HG02885 (cell line): ENCODE results near the gene TENM4.
"Not testable (repeated sequence)": the region's sequence is repeated elsewhere in the genome, so short reads cannot be mapped to it uniquely, and the experiment has no call there.

ENCODE experiments used
- ATAC-seq: cut with Tn5 transposase; IDR thresholded peaks from one replicate; pipeline ENCODE4 v1.9.1; 2021; ENCODE audit warnings: mild to moderate bottlenecking; ENCODE audit not compliant: unreplicated experiment, poor library complexity

Gene TENM4

DNA sequence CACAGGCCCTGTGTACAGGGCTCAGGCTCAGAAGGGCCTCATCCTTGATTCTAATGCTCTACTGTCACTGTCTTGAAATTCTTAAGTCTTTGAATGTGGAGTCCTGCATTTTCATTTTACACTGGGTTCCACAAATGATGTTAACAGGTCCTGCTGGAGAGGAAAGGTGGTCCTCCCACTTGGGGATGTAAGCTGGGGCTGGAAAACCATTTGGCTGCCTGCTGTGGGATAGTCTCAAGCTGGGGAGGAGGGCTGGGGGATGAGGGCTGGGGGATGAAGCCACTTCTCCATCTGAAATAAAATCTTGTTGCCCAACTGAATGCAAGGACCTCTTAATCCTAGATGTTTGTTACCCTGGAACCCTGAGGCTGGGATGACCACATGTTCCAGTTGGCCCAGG, 423.0 kb downstream of the TENM4 start:
- ATAC-seq = no peak

DNA sequence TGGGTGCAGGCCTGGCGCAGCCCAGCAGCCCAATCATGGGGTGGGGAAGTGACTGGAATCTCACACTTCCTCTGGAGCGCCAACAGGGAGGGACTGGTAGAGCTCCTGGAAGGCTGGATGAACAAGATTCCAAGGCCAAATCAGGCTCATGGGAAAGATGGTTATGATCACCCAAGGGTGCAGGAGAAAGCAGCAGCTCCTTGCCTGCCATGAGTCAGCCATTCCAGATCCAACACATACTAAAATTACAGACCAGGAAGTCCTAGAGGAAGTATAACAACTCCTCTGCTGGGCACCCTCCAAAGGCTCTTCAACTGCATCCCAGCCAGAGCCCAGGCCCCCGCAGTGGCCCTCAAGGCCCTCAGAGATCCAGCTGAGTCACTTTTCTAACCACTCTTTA, 427.3 kb downstream of the TENM4 start:
- ATAC-seq = no peak

DNA sequence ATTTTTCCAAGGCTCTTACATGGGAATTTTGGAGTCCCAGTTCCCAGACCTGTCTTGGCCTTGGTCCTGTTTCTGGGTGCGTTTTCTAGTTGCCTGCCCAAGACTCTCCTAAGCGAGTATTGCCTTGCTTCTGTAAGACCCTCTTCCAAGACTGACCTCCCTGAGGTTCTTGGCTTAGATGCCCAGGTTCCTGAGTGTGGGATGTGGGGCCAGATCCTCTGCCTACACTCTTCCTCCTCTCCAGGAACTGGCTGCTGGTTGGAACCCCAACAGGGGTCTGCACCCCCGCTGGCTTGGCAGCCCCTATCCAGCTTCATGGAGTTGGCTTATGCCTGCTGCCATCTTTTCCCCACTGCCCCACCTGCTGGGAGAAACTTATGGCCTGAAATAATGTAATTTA, 429.5 kb downstream of the TENM4 start:
- no peak for ATAC-seq

DNA sequence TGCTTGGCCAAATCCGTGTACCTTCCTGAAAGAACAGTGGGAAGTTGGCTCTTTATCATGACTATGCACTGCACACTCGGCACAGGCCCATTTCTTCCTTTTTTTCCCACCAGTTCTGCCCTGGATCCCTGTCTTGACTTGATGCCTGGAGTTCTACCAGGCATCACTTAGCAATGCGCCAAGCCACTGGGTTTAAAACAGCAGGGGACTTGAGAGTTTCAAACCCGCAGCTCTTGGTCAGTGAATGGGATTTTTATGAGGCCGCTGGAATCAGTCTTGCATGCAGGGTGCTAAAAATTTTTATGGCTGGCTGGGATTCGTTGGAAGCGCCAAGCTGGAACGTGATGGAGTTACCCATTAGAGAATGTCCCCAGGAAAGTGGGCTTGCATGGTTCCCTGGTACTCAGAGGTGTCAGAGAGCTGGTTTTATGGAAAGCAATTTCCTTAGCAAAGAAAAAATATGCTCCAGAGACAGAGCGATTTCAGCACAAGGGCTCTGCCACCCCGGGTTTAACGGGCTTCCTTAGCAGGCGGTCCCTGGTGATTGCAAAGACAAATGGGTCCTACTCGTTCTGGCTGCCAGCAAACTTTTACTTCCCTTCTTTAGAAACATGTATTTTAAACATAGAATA, 432.9 kb downstream of the TENM4 start:
- no peak for ATAC-seq

DNA sequence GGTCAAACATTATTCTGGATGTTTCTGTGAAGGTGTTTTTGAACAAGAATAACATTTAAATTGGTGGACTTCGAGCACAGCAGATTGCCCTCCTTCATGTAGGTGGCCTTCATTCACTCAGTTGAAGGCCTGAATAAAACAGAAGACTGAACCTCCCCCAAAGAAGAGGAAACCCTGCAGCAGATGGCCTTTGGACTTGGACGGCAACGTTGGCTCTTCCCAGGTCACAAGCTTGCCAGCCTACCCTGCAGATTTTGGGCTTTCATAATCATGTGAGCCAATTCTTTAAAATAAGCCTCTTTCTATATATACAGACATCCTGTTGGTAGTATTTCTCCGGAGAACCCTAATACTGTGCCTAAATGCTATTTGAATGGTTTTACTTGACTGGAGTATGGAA, 434.0 kb downstream of the TENM4 start:
- no peak for ATAC-seq

DNA sequence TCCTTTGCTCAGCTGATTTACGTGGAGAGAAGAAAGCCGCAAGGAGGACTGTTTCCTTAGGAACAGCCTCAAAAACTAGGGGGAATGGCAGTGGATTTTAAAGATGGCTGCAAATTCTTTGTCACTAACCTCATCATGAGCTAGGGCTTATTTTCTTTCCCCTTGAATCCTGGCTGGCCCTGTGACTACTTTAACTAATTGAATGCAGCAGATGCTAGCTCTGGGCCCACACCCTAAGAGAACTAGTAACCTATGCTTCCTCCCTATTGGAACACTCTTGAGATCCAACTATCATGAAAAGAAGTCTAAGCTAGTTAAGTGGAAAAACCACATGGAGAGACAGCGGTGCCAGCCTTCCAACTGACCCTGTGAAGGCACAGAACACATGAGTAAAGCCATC, 444.8 kb downstream of the TENM4 start:
- no peak for ATAC-seq

DNA sequence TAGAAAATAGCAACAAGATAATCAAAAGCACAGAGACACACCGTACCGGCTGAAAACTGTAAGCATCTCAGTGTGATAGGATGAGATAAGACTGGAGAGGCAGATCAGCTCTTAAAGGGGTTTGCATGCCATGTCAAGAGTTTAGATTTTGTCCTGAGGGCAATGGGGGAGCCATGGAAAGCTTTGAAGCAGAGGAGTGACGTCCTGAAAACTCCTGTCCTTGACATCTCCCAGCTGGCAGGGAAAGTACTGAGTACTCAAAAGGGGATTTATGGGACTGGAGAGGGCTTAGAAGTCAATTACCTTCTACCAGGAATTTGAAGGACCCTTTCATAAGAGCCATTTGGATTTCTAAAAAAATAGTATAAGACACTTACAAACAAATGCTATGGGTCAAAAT, 445.7 kb downstream of the TENM4 start:
- ATAC-seq = no peak

DNA sequence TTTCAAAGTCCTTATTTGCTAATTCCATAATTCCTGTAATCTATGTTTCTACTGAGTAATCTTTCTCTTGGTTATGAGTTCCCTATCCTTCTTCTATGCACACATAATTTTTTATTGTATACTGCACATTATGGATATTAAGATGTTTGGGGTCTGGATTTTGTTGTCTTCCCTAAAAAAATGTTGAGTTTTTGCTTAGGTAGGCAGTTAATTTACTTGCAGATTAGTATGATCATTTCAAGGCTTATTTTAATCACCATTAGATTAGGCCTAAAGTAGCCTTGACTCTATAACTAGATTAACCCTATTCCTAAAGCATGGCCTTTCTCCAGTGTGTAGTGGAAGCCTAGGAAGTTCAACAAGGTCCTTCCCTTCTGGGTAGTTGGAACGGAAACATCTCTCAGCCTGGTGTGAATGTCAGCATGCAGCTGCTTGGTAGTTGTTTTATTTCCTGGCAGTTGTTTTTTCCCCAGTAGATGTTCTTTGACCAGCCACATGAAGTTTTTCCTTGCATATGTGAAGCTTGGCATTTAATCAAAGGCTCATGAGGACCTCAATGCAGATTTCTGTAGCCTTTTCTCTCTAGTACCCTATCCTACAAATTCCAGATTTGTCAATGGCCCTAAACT, 446.9 kb downstream of the TENM4 start:
- ATAC-seq = no peak

DNA sequence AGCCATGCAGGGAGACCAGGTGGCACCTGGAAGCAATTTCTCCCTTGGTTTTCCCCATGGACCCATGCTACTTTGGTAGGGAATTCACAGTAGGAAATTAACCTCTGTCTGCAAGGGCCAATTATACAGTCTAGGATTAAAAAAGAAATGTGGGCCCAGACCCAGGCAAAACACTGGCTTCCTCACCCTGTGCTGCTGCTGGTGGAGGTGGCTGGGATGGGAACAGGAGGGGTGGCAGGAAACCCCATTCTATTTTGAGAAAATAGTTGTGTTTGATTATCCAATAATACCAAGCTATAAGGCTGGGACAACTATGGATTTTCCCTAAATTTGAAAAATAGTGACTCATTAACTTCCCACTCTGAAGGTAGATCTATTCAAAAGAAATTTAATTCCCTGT, 449.1 kb downstream of the TENM4 start:
- no peak for ATAC-seq

DNA sequence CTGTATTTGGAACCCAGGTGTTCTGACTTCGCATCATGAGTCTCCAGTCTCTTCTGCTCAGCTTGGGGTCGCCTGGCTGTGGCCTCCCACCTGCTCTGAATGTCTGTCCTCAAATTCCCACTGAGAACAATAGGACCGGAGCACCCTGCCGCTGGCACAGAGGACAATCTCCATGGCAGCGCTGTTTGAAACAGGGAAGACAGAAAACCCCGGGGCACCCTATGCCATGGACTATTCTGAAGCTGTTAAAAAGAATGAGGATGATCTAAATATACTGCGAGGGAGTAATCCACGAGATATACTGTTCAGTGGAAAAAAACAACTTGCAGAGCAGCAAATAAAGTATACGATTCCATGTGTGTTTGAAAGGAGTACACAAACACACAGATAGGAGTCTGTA, 450.6 kb downstream of the TENM4 start:
- ATAC-seq = no peak

DNA sequence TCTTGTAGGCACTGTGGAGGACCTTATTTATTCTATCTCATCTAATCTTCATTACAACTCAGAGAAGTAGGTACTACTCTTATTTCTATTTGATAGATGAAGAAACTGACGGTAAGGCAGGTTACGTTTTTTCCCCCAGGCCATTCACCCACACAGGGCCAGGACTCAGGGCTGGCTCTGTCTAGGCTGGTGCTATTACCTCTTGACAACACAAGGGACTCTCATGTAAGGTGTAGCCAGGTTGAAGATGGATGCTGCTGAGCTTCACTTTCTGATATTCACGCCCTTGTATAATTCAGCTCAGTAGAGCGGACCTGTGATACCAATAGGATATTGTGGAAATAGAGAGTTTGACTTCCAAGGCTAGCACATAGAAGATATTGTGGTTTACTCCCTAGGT, 453.1 kb downstream of the TENM4 start:
- no peak for ATAC-seq

DNA sequence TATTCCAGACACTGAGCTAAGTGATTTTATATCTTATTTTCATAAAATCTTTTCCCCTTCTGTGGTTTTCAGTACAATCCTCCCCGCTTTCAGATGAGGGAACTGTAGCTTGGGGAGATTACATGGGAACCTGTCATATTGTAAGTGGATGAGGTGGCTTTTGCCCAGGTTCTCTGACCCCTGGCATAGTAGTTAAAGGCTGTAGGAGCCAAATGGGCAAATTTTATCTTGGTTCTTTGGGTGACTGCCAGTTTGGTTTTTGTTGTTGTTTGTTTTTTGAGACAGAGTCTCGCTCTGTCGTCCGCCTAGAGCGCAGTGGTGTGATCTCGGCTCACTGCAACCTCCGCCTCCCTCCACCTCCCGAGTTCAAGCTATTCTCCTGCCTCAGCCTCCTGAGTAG, 454.5 kb downstream of the TENM4 start:
- no peak for ATAC-seq

DNA sequence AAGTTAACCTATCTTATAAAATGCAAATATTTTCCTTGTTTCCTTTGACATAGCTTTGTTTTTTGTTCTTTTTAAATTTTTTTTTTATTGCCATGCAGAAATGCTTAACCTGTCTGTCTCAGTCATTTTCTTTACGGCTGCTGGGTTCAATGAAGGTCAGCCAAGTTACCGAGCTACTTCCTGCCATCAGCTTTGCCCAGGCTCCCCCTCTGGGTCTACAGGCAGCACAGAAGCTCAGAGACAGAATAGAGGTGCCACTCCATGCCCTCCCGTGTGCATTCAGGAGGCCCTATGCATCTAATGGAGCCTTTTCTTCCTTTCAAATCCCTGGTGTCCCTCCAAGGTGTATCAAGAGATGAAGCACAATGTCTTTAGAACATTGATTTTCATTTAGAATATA, 455.2 kb downstream of the TENM4 start:
- ATAC-seq = no peak

DNA sequence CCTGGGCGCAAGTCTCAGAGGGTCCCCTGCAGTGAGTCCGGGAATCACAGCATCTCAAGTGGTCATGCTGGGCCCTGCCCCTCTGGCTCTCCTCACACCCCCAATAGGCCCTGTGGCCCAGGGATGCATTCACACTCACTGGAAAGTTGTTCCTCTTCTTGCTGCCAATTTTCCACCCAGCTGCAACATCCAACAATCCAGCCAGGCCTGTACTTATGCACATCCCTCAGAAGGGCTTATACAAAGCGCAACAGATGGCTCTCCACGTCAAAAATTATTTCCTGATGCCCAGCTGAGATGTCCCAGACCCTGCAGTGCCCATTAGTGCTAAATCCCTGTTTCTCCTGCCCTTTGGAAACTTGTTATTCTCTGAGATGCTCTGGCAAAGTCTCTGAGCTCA, 458.4 kb downstream of the TENM4 start:
- ATAC-seq = no peak

DNA sequence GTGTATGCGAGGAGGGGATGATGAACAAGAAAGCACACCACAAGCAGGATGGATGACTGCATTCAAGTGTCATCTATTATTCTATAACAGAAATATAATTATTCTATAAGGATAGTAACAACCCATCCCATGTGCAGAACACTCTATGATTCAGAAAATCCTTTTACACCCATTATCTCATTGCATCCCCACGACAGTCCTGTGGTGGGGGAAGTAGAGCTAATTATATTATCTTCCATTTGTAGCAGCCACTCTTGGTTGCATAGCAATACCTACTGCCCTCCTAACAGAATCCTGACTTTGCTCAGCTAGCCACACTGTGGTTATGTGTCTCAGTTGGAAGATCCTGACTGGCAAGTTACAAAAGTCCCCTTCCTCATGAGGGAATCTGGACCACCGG, 459.7 kb downstream of the TENM4 start:
- no peak for ATAC-seq

DNA sequence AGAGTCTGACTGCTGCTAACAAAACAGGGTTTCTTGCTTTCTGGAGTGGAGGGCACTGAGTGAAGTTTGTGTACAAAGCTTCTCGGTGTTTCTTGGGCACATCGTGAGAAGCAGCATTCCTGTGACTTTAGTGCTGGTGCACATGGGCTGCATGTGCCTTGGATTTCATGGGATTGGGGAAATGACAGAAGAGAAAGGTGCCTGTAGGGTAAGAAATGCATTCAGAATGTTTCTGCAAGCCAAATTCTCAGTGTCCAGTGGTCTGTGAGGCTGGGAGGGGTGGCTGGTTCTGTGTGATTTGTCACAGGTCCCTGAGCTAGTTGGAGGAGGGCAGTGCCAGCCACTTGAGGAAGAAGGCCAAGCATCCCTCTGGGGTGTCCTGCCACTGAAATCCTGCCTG, 462.0 kb downstream of the TENM4 start:
- no peak for ATAC-seq

DNA sequence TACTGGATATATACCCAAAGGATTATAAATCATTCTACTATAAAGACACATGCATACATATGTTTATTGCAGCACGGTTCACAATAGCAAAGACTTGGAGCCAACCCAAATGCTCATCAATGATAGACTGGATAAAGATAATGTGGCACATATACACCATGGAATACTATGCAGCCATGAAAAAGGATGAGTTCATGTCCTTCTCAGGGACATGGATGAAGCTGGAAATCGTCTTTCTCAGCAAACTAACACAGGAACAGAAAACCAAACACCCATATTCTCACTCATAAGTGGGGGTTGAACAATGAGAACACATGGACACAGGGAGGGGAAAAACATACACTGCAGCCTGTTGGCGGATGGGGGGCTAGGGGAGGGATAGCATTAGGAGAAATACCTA, 463.0 kb downstream of the TENM4 start:
- ATAC-seq = not testable (repeated sequence)

DNA sequence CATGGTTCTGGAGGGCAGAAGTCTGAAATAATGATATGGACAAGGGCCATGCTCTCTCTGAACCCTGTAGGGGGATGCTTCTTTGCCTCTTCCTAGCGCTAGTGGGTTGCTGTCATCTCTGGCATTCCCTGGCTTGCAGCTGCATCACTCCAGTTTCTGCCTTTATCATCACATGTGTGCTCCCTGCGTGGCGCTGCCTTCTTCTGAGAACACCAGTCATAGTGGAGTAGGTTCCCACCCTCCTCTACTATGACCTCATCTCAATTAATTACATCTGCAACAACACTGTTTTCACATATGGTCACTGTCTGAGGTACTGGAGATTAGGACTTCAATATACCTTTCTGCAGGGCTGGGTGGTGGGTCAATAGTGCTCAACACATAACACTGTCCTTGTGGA, 463.8 kb downstream of the TENM4 start:
- no peak for ATAC-seq

DNA sequence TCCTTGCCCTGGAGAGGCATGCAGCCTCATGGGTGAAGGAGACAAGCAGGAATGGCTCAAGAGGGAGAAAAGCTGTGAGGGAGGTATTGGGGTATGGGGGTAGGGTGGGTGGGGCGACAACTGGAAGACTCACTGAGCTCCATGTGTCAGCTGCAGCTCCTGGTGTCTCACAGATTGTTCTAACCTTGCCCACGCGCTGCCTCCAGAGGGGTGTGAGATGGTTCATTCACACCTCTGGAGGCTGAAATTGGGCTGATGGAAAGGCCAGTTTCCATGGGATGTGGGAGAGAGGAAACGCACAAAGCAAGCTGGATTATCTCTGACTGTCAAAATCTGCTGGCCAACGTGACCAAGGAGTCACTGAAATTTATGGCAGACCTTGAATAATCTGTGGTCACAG, 465.7 kb downstream of the TENM4 start:
- ATAC-seq = no peak

DNA sequence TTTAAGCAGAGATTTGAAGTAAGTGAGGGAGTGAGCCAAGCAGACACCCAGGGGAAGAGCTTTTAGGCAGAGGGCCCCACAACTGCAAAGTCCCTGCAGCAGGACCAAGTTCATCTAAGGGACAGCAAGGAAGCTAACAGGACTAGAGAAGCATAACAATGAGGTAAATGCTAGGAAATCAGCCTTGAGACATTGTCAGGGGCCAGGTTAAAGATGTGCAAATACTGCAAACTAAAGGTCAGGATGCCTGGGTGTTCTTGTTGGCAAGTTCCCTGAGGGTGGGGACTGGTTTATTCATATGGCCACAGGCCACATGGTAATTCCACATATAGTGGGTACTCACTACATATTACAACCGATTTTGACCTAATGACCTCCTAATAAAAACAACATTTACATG, 467.0 kb downstream of the TENM4 start:
- ATAC-seq = no peak

DNA sequence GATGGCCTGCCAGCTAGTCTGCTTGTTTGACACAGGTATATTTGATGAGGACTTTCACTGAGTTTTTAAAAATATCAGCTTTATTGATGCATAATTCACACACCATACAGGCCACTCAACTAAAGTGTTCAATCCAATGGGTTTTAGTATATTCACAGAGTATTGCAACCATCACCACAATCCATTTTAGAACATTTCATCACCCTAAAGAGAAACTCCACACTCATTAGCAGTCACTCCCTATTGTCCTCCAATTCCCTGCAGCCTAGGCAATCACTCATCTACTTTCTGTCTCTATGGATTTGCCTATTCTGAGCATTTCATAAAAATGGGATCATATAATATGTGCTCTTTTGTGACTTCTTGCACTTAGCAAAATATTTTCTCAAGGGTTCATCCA, 468.2 kb downstream of the TENM4 start:
- no peak for ATAC-seq

DNA sequence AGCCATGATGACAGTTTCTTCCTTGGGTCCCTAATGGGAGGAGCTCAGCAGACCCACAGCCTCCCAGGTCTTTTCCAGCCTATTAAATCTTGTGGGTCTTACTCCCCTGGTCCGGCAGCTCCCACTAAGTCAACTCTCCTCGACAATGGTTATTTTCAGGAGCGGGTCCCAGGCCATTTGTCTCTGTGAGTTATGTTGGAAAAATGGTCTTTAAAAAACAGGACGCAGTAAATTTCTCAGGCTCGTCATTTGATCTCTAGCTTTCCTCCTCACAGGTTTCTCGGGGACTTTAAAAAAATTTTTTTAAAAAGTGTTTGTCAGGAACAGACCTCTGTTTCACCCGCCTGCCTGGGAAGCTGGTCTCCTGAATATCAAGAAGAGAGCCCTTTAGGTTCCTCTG, 468.7 kb downstream of the TENM4 start:
- no peak for ATAC-seq

DNA sequence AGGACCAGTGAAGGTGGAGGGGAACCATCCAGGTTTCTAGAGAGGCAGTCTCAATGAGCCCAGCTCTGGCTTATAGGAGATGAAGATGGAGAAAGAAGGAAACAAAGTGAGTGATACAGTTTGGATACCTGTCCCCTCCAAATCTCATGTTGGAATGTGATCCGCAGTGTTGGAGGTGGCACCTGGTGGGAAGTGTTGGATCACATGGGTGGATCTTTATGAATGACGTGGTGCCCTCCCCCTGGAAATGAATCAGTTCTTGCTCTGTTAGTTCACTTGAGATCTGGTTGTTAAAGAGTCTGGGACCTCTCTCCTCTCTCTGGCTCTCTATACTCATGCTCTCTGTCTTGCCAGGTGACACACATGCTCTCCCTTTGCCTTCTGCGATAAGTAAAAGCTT, 473.0 kb downstream of the TENM4 start:
- no peak for ATAC-seq
